ENCODE measurements around the gene ASB2.
A peak's percentile ranks its signal among the peaks of the same experiment; 100 is the strongest.

Gene ASB2

DNA sequence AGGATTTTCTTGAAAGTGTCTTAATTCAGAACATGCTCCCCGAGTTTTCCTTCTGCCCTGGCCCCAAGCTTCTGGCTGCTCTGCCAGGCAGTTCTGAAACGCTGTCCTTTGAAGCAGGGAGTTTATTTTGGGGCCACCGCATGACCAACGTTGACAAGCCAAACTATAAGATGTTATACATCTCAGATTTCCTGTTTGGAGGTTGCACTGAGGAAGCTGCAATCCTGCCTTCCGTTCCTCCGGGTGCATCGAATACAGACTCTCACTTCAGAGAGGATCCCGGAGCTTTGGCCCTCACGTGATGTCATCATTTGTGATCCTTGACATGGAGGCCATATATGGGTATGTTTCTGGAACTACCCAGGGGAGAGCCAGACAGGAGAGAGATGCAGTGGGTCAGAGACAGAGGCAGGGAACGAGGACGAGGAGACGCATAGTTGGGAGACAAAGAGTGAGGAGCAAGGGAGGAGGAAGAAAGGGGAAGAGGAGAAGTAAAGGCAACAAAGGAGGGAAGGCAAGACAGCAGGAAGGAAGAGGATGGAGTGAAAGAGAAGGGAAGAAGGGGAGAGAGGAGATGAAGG lies at the start of gene ASB2:
ASB2 (minus strand) TSS at position 94 of the 581 bp plus-strand sequence. CDS start 12,031 bp downstream, outside the sequence.
- DNase-seq, result no peak
- Histone ChIP-seq H3K27me3 (replicated peaks) (peaks cover 4% of the 10 kb centered on the region), H3K4me3 (ENCODE audit: low read depth, low read length) (no peak within 1 kb of the TSS), H3K36me3 (replicated peaks) (no peaks in the 10 kb centered on the region), H3K27ac (no peak within 1 kb of the TSS)
- no peak for TF ChIP-seq CTCF (IDR thresholded peaks at IDR 0.05; ENCODE audit: low read depth, low read length, missing control alignments)
- in situ Hi-C loops (cut with HindIII; ENCODE audit: low pct_ligation_motif_present, low sequenced_read_pairs), result no loop called here

- no peak for DNase-seq
- peak overlapping the region; percentile 32 for H3K4me3 ChIP-seq (ENCODE audit: low read depth, low read length)
- TF ChIP-seq CTCF (IDR thresholded peaks at IDR 0.05; ENCODE audit: low read depth, low read length, missing control alignments), result no peak
Observed at GRCh38 chr14:94025720-94026119, 49.4 kb upstream of the ASB2 start.

GRCh38 chr14:94024549-94024948 lies 48.2 kb upstream of the ASB2 start:
- H3K4me3 ChIP-seq (ENCODE audit: low read depth, low read length), result no peak overlapping the region
- in situ Hi-C loops (cut with HindIII; ENCODE audit: low pct_ligation_motif_present, low sequenced_read_pairs), result no loop called here
- TF ChIP-seq CTCF (IDR thresholded peaks at IDR 0.05; ENCODE audit: low read depth, low read length, missing control alignments), result no peak
- no peaks in the 10 kb centered on the region for H3K27me3 ChIP-seq (replicated peaks)
- no peak overlapping the region for H3K27ac ChIP-seq
- no peaks in the 10 kb centered on the region for H3K36me3 ChIP-seq (replicated peaks)
- no peak for DNase-seq

More at GRCh38 chr14:94025720-94026119, 49.4 kb upstream of the ASB2 start:
- in situ Hi-C loops (cut with HindIII; ENCODE audit: low pct_ligation_motif_present, low sequenced_read_pairs), result no loop called here
- Histone ChIP-seq H3K27ac (no peak overlapping the region), H3K27me3 (replicated peaks) (no peaks in the 10 kb centered on the region), H3K36me3 (replicated peaks) (no peaks in the 10 kb centered on the region)

DNA sequence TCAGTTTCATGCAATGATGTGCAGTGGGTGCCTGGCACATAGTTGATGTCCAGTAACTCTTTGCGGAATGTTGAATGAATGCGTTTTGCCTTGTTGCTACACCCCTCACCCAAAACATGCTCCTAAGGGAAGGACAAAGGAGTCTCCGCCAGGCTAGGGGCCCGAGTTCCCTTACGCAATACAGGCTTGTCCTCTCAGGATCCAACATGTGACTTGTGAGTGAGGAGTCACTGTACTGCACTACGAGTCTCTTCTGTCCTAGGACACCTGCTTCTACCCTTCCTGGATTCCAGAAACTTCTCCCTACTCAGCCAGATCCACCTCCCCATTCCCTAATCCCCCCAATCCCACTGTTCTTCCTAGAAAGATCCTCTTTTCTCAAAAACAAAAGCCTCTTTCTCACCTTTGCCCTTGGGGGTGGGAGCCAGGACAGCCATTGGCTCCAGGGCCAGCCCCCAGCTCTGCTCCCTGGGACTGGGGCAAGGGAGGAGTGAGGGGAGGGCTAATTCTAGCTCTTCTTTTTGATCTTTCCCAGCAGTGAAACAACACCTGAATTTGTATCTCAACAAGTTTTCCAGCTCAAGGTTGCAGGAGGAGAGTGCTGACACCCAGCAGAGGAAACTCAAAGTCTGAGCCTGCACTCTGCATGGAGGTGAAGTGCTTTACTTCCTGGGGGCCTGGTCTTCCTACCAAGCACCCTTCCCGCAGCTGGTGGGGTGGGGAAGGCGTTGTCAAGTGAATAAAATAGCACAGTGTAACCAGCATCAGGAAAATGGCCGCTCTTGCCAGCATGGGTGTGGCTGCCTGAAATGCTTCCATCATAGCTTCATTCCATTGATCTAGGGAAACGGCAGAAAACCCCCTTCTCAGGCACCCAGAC lies 46.4 kb upstream of the ASB2 start:
- in situ Hi-C loops (cut with HindIII; ENCODE audit: low pct_ligation_motif_present, low sequenced_read_pairs), result no loop called here
- Histone ChIP-seq H3K27me3 (replicated peaks) (no peaks in the 10 kb centered on the region), H3K36me3 (replicated peaks) (no peaks in the 10 kb centered on the region), H3K27ac (no peak overlapping the region), H3K4me3 (ENCODE audit: low read depth, low read length) (no peak overlapping the region)
- no peak for TF ChIP-seq CTCF (IDR thresholded peaks at IDR 0.05; ENCODE audit: low read depth, low read length, missing control alignments)
- no peak for DNase-seq

- no peak for TF ChIP-seq CTCF (IDR thresholded peaks at IDR 0.05; ENCODE audit: low read depth, low read length, missing control alignments)
- no peaks in the 10 kb centered on the region for H3K36me3 ChIP-seq (replicated peaks)
- in situ Hi-C loops (cut with HindIII; ENCODE audit: low pct_ligation_motif_present, low sequenced_read_pairs), result no loop called here
- no peaks in the 10 kb centered on the region for H3K27me3 ChIP-seq (replicated peaks)
- no peak overlapping the region for H3K4me3 ChIP-seq (ENCODE audit: low read depth, low read length)
- H3K27ac ChIP-seq, result no peak overlapping the region
- DNase-seq, result no peak
Observed at GRCh38 chr14:94021416-94022157, 45.2 kb upstream of the ASB2 start.
